HG02642 (cell line): ENCODE data around the gene RANBP1.
"Not testable (repeated sequence)": the region's sequence is repeated elsewhere in the genome, so short reads cannot be mapped to it uniquely, and the experiment has no call there.

Experiments used
- ATAC-seq: cut with Tn5 transposase; IDR thresholded peaks from one replicate; pipeline ENCODE4 v1.9.1; 2021; ENCODE audit warnings: mild to moderate bottlenecking; ENCODE audit not compliant: unreplicated experiment, poor library complexity

RANBP1 gene

DNA sequence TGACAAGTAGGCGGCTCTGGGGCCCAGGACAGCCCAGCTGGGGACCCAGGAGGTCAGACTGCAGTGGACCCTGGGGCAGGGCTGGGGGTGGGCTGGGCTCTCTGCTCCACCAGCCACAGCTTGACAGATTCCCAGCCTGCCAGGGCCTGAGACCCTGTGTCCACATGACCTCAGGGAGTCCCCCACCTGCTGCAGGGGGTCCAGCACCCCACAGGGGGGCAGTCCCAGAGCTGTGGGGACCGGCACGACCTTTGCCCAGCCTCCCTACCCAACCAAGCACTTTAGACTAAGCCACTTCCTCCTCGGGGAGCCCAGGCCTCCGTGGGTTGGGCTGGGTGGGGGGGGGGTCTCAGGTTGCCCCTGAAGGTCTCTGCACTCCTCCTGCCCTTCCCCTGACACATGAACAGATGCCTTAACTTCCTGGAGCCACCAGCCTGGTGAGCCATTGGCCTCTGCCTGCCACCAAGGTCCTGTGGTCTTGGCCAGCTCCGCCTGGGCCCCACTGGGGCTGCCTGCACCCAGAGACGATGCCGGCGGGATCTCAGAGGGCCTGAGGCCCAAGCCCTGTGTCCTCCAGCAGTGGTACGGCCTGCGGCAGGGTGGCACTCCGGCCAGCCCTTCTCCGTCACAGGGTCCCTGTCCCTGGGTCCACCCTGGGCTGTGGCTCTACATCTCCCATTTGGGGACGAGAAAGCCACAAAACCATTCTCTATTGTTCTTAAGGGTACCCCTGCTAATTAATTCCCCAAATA is 31.5 kb downstream of the RANBP1 start:
- no peak for ATAC-seq

DNA sequence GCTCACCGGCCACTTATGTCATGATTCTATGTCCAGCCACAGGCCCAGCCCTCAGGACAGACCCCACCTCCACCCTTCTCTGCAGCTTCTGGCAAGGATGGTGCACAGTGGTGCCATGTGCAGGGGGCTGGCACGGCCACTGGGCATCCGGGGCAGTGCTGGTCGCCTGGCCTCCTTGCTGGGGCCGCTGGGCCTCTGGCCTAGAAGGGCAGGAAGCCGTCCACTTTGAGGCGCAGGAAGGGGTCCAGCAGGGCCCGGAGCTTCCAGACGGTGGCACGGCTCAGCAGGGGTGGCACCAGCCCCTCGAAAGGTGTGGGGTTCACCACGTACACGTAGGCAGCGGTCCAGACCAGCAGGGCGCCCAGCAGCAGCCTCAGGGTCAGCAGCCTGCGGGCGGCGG is 32.5 kb downstream of the RANBP1 start:
- no peak for ATAC-seq

DNA sequence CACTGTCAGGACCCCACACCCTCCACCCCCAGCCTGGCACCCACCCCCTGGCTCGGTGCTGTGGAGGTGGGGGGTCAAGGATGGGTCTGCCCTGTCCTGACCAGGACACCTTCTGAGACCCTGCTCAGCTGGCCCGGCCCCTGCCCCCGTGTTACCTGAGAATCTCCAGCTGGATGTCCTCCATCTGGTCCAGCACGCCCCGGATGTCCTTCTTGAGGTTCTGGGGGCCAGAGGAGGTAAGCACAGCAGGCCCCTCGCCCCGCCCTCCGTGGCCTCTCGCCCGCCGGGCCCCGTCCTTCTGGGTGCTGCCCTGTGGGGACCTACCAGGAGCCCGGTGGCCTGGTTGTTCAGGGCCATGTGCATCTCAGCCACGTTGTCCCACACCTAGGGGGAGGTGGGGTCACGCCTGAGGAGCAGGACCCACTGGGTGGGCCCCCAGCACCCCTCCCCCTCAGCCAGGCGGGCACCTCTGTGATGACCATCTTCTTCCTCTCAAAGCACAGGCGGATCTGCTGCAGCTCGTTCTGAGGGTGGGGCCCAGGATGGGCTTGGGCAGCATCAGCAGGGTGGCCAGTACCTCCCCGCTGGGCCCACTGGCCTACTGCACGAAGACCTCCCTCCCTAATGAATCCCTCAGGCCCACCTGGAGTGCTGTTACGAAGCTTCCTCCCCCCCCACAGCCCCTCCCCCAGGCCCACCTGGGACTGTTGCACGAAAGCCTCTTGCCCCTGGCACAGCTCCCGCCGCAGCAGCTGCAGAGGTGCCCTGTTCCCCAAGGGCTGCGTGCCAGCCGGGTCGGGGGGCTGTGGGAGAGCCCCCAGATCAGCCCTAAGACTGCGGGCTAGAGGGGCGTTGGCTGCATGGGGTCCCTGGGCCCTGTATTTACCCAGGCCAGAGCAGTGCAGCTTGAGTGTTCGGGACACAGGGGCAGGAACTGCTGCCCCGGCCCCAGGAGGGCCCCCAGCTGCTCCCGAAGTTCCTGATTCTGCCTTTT is 33.6 kb downstream of the RANBP1 start:
- no peak for ATAC-seq

DNA sequence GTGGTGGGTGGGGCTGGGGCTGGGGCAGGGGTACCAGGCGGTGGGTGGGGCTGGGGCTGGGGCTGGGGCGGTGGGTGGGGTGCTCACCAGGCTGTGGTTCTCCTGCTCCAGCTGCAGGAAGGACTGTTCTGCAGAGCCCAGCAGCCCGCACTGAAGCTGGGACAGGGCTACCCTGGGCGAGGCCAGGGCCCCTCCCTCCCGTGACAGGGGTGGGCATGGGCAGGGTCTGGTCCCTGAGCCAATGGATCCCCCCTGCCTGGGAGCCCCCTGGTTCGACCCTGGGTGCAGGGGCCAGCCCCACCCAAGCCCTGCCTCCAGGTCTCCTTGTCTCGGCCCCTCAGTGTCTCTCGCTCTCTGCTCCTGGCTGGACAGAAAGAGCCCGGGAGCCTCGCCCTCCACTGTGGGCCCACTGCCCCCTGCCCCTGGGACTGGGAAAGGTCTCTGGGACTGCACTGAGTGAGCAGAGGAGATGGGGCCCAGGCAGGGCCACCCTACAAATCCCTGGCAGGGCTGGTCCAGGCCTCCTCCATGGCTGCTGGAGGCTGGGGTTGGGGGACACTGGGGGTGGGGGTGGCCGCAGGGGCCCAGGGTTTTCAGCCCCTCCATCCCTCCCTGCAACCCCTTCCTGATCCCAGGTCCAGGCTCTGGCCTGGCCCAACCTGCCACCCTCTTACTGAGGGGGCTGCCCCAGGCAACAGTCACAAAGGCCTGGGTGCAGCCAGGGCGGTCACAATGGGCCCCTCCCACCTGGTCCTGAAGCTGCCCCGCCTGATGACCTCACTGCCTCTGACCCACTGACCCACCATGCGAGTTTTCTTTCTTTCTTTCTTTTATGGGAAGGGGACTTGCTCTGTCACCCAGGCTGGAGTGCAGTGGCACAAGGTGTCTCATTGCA is 34.7 kb downstream of the RANBP1 start, which contains the start of gene CCDC188:
CCDC188 (minus strand) TSS at position 675 of the 895 bp plus-strand sequence; CDS start at position 606, 69 bp downstream.
- no peak for ATAC-seq

DNA sequence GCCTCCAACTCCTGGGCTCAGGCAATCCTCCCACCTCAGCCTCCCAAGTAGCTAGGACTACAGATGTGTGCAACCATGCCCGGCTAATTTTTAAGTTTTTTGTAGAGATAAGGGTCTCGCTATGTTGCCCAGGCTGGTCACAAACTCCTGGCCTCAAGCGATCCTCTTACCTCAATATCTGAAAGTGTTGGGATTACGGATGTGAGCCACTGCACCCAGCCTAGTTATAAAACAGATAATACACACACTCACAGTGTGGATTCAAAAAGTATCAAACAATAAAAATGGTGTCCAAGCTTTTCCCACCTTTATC is 35.3 kb downstream of the RANBP1 start:
- no peak for ATAC-seq

DNA sequence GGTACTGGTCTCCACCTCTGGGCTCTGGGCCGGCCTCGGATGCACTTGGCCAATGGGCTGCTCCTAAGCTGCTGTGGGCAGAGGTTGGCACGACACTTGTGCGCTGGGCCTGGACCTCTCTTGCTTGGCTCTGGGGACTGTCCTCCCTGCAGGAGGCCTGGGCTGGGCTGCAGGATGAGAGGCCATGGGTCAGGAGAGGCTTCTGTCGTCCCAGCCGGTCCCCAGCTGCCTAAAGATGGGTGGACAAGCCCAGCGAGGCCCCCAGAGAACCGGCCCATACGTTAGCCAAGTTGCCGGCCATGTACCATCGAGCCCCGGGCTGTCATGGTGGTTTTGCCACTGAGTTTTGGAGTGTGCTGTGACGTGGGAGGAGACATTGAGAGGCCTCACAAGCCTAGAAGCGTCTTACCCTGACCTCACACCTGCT is 36.6 kb downstream of the RANBP1 start:
- ATAC-seq, result no peak

DNA sequence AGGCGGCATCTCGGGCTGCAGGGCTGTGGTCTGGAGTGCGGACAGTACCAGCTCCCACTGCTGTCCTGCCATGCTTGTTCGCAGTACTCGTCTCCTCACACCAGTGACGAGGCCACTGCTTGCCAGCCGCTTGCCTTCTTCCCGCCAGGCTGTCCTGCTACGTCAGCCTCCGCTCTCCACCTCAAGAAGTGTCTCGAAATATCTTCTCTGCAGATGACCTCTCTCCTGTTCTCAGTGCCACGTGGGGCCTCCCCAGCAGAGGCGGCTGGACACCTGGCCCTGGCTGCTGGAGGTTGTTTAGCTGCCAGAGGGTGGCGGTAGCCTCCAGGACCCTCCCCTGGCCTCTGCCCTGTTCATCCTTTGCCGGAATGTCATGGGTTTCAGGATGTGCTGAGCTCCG is 38.0 kb downstream of the RANBP1 start:
- ATAC-seq, result no peak

DNA sequence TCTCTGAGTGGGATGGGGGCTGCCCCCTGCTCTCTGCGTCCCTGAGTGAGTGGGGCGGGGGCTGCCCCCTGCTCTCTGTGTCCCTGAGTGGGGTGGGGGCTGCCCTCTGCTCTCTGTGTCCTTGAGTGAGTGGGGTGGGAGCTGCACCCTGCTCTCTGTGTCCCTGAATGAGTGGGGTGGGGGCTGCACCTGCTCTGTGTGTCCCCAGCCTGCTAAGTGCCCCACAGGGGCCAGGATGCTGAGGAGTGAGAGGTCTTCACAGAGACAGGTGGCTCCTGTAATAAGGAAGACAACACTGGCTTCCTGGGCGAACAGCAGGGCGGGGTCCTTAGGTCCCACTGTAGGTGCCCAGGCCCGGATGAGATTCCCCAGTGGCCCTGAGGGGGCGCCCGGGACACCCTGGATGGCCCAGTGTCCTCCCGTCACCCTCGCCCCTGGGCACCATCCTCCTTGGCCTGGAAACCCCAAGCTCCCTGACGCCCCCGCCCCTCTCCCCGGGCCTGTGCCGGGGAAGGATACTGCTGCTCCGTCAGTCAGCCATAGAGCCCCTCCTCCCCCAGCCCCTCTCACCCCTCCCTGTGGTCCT is 38.8 kb downstream of the RANBP1 start:
- ATAC-seq, result no peak

DNA sequence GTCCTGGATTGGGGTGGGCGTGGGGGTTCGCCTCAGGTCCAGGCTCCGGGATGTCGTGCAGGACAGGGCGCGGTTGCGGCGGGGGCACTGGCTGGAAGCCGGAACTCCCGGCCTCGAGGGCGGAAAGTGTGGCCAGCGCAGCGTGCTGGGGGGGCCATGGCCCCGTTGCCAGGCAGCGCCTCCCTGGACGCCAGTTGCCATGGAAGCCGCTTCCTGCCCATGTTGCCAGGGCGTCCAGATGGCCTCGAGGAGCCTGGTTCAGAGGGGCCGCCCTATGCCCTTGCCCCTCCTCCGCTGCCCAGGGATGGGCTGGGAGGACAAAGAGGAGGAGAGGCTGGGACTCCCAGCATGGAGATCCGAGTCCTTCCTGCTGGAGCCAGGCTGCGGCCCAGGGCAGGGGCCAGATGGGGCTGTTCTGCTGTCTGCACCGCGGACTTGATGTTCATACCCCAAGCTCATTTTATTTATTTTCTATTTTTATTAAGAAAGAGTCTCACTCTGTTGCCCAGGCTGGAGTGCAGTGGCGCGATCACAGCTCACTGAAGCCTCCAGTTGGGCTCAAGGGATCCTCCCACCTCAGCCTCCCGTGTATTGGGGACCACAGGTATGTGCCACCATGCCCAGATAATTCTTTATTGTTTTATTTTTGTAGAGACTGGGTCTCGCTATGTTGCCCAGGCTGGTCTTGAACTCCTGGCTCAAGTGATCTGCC is 39.6 kb downstream of the RANBP1 start:
- no peak for ATAC-seq

DNA sequence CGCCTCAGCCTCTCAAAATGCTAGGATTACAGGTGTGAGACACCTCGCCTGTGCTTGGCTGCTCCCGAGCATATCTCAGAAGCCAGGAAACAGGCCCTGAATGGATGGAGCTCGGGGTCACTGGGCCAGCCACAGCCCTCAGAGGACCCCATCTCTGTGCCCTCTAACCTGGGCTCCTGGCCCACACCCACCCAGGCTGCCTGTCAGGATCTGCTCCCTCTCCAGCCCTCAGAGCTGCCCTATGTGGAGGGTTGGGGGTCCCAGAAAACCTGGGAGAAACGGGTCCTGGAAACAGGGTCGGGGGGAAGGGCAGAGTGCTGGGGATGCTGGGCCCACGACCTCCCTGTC is 40.1 kb downstream of the RANBP1 start:
- no peak for ATAC-seq

DNA sequence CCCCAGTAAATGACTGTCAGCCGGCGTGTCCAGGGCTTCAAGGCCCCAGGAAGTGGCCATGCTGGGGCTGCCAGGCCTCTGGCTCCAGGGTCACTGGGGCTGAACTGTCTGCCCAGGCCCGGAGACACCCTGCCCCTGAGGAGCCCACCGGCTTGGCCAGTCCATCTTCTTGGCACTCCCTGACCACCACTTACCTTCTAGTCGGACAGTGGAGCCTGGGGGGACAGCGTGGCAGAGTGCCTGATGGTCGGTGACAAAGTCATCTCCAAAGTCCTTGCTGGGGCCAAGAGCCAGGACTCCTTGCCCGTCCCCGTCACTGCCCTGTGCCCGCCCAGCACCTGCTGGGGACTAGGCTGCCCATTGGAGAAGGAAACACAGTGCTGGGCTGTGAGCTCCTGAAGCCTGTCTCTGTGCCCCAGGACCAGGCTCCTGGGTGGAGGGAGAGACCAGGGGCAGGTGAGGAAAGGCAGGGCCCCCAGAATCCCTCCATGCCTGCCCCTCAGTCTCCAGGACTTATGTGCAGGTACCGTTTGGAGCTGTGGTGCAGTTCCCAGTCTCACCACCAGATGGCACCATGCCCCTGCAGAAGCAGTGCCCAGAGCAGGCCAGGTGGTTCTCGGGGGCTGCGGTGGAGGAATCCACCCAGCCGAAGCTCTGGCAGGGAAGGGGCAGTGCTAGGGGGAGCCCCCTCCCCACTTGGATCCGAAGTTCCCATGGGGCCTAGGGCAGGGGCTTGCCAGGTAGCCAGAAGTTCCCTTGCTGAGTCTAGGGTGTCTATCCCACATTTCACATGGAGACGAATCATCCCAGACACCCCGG is 40.9 kb downstream of the RANBP1 start:
- no peak for ATAC-seq

DNA sequence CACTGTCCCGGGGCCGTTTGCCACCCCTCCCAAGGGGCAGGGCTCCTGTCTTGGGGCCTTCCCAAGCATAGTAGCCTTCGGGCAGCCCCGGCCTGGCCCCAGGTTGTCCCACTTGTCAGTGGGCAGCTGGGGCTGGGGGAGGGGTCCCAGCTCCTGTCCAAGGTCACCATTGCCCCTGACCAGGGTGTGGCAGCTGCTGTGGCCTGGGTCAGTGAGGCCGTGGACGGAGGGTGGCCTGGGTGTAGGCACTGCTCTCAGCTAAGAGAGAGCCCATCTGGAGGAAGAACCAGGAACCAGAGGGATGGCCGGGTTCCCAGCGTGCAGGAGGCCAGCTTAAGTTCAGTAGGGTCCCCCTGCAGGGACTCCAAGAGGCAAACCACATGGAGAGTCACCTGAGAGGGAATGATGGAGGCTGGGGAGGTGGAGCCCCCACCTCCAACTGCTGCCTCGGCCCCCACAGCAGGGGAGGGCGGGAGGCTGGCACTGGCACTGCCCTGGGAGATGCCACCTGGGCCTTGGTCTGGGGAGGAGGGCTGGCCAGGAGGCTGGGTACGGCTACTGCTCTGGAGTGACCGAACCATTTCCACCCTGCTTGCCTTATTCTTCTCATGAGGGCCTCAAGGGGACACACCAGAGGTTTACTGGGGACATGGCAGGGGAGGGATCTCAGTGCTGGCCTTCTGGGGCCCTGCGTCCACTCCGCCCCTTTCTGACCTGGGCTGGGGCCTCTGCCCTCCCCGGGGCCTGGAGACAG is 41.7 kb downstream of the RANBP1 start:
- ATAC-seq, result no peak

DNA sequence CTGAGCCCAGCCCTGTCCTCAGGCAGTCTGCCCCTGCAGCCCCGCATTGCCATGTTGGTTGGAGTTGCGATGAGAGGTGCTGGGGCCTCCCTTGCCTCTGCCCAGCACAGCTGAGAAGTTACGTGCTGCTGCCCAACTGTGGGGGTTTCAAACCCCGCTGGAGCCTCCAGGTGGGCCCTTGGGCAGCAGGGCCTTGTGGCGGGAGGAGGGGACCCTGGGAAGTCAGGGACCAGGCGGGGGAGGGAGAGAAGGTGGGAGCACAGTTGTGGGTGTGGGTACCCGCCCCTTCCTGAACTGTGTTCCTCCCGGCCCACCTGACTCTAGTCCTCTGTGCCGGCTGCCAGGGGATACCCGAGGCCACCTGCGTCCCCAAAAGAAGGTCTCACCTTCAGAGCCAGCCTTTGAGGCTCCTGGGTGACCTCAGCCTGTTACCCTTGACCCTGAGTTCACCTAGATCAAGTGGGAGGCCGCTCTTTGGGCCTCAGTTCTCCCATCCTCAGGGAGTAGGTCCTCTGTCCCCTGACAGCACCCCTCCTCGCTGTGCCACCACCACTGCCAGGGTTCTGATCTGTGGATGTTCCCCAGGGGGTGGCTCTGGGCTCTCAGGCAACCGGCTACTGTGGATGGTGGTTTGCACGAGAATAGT is 42.6 kb downstream of the RANBP1 start:
- ATAC-seq, result no peak

DNA sequence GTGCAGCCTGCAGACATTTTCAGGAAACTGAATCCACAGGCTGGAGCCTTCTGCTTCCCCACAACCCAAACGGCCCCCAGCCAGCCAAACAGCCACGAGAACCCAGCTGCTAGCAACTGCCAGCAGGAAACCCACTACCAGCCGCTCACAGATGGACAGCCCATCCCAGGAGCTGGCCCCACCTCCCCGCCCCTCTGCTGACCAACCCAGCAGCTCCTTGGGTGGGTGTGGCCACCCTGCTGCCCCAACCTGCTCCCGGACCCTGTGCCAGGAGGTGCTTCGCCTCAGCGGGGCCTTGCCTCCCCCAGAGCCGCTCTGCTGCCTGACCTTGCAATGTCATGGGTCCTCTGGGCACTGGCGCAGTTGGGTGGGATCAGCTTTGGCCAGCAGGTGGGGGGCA is 43.2 kb downstream of the RANBP1 start:
- no peak for ATAC-seq

DNA sequence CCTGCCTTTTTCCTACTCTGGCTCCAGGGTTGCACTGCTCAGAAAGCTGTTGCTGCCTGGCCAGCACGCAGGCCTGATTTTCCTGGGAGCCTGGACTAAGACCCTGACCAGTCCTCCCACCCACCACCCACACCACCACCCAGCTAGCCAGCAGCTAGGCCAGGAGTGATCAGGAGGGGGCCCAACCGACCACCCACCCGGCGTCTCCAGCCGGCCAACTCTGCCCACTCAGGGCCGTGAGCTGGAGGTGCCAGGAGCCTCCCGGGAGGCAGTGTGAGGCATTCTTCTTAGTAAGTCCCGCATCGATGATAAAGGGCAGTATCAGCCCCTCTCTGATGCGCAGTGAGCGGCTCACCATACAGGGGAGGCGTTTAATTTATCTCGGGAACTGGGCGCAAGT is 43.6 kb downstream of the RANBP1 start:
- not testable (repeated sequence) for ATAC-seq

DNA sequence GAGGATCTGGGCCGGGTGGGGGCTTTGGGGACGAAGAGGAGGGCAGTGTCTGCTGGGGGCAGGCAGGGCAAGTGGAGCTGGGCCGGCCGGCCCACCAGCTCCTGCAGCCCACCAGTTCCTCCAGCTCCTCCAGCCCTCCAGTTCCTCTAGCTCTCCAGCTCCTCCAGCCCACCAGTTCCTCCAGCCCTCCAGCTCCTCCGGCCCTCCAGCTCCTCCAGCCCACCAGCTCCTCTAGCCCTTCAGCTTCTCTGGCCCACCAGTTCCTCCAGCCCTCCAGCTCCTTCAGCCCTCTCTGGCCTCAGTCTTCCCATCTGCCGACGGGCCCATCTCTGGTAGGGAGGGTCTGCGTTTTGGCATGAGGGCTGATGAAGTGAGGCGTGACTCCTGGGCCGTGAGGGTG is 44.1 kb downstream of the RANBP1 start:
- ATAC-seq, result no peak

DNA sequence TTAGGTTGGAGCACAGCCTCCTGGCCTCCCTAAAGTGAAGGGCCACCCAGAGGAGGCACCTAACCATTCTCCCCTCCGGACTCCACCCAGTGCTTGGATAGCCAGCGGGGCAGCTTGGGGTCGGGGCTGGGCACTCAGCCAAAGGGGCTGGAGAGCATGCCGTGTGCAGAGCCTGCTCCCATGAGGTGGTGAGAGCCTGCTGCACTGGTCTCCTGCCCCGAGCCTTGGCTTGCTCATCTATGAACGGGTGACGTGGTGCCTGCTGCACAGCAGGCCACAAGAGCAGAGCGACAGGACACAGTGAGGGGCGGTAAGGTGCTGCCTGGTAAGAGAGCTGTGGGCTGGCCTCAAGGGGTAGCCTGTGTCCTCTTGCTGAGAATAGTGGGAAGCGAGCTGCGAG is 49.0 kb downstream of the RANBP1 start:
- no peak for ATAC-seq

DNA sequence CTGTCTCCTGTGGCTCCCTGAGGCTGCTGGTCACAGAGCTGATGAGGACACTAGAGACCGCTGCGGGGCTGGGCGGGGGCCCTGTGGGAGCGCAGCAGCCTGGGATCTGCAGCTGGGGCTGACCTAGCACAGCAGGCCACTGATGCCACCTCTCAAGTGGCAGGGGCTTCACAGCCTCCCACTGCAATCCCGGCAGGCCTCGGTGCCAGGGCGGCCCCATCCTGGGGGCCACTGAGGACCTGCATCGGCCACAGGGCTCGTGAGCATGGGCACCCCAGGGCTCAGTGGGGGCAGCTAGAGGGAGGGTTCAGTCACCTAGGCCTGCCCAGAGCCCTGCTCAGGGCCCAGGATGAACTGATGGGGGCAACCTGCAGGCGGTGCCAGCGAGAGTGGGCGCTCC is 49.5 kb downstream of the RANBP1 start:
- no peak for ATAC-seq
